ENCODE results near the gene SH3RF1. TPM values are rescaled to one million over a fixed set of nuclear protein-coding genes. Genes with fewer than 3 reads are reported as not detected.

SH3RF1 gene
- total and polyA plus RNA-seq, 2 of the 8 experiments (the other 6 are each of a cell fraction or from before 2014, with no cell fraction given), result 6.9 to 15.1 TPM

DNA sequence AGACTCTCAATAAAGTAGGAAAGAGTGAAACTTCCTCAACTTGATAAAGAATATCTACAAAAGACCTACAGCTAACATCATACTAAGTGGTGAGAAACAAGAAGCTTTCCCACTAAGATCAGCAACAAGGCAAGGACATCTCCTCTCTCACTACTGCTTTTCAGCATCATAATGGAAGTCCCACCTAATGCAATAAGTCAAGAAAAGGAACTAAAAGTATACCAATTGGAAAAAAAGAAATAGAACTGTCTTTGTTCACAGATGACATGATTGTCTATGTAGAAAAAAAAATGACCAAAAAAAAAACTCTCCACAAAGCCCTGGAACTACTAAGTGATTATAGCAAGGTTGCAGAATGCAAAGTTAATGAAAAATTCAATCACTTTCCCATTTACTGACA lies 25.1 kb upstream of the SH3RF1 start:
- Histone ChIP-seq H3K14ac (ENCODE audit: insufficient read length) (no peak overlapping the region), H3K4me3 (ENCODE audit: extremely low read depth in 1 of 4, insufficient read depth in 2 of 4, low read depth in 3 of 4, low read length in 4 of 4) (no peak overlapping the region), H3K36me3 (ENCODE audit: control insufficient read depth in 2 of 4, insufficient read depth in 4 of 4, low read length in 3 of 4) (no peaks in the 10 kb centered on the region), H2AFZ (ENCODE audit: low read length) (no peak overlapping the region), H2BK20ac (ENCODE audit: low read length) (no peak overlapping the region), H2AK5ac (ENCODE audit: low read depth, low read length) (no peak overlapping the region), H3K18ac (ENCODE audit: extremely low read depth, low read length) (no peak overlapping the region), H3K4ac (replicated peaks; ENCODE audit: insufficient read length, low read depth, low read length) (no peak overlapping the region), H2BK5ac (ENCODE audit: low read depth, low read length) (no peak overlapping the region), H3K4me2 (ENCODE audit: insufficient read depth in 1 of 2, low read depth in 2 of 2, low read length in 2 of 2) (no peak overlapping the region), H2BK12ac (ENCODE audit: low read depth, low read length) (no peak overlapping the region), H3K9me3 (ENCODE audit: insufficient read depth in 2 of 2, low read depth in 1 of 2, low read length in 1 of 2) (no peaks in the 10 kb centered on the region), H2BK120ac (replicated peaks; ENCODE audit: low read depth, low read length) (no peak overlapping the region), H3K9ac (replicated peaks in 1 of 4; ENCODE audit: extremely low read depth in 1 of 4, low read depth in 3 of 4, low read length in 3 of 4) (no peak overlapping the region), H3K56ac (replicated peaks; ENCODE audit: insufficient read length, low read depth, low read length) (no peak overlapping the region), H3K27ac (ENCODE audit: low read depth, low read length) (no peak overlapping the region), H4K5ac (ENCODE audit: insufficient read length, low read depth, low read length) (no peak overlapping the region), H3K4me1 (replicated peaks in 1 of 4; ENCODE audit: control insufficient read depth in 3 of 4, insufficient read depth in 4 of 4, low read length in 3 of 4) (no peaks in the 10 kb centered on the region), H3K23me2 (ENCODE audit: low read depth, low read length) (no peaks in the 10 kb centered on the region), H4K8ac (ENCODE audit: extremely low read depth, insufficient read depth, low read length) (no peak overlapping the region), H4K20me1 (replicated peaks in 1 of 2; ENCODE audit: control insufficient read depth in 1 of 2, insufficient read depth in 2 of 2, low read length in 2 of 2) (no peaks in the 10 kb centered on the region), H3K79me1 (ENCODE audit: low read depth, low read length) (no peaks in the 10 kb centered on the region), H3K27me3 (replicated peaks in 1 of 4; ENCODE audit: control insufficient read depth in 3 of 4, extremely low read depth in 1 of 4, insufficient read depth in 3 of 4, low read length in 3 of 4) (no peaks in the 10 kb centered on the region), H4K91ac (replicated peaks; ENCODE audit: insufficient read length, low read length) (no peak overlapping the region), H2BK15ac (ENCODE audit: low read length) (no peak overlapping the region), H3K23ac (ENCODE audit: insufficient read length) (no peak overlapping the region), H3K79me2 (ENCODE audit: control insufficient read depth in 1 of 2, insufficient read depth in 2 of 2, low read length in 2 of 2) (no peaks in the 10 kb centered on the region)
- TF ChIP-seq NANOG (IDR thresholded peaks at IDR 0.05; ENCODE audit: insufficient read depth, low read depth, low read length, poor library complexity, severe bottlenecking), result no peak
- TF ChIP-seq HDAC6 (IDR thresholded peaks at IDR 0.05; ENCODE audit: low read depth, low read length), result no peak
- no peak for TF ChIP-seq RNF2 (IDR thresholded peaks at IDR 0.05; ENCODE audit: borderline replicate concordance, low read depth, low read length, missing control alignments, poor library complexity, severe bottlenecking)
- no peak for TF ChIP-seq SIN3A (conservative IDR thresholded peaks at IDR 0.05 in 1 of 2, IDR thresholded peaks at IDR 0.05 in 1 of 2; ENCODE audit: low read depth in 1 of 2, low read length in 2 of 2)
- no peak for TF ChIP-seq RFX5 (IDR thresholded peaks at IDR 0.05; ENCODE audit: borderline replicate concordance, low read depth, low read length)
- TF ChIP-seq SP1 (IDR thresholded peaks at IDR 0.05; ENCODE audit: low read depth, low read length), result no peak
- no peak for TF ChIP-seq SIX5 (IDR thresholded peaks at IDR 0.05; ENCODE audit: low read depth, low read length)
- TF ChIP-seq HDAC2 (IDR thresholded peaks at IDR 0.05; ENCODE audit: borderline replicate concordance in 1 of 2, low read depth in 2 of 2, low read length in 2 of 2), result no peak
- TF ChIP-seq FOSL1 (IDR thresholded peaks at IDR 0.05; ENCODE audit: insufficient read depth, low read depth, low read length), result no peak
- no peak for TF ChIP-seq RAD21 (IDR thresholded peaks at IDR 0.05 in 1 of 2, conservative IDR thresholded peaks at IDR 0.05 in 1 of 2; ENCODE audit: low read depth in 2 of 2, low read length in 2 of 2)
- TF ChIP-seq NRF1 (IDR thresholded peaks at IDR 0.05; ENCODE audit: low read depth, low read length), result no peak
- TF ChIP-seq ASH2L (IDR thresholded peaks at IDR 0.05; ENCODE audit: low read length), result no peak
- no peak for TF ChIP-seq POLR2A (IDR thresholded peaks at IDR 0.05; ENCODE audit: control extremely low read depth in 1 of 2, low read depth in 2 of 2, low read length in 2 of 2)
- TF ChIP-seq MAFK (IDR thresholded peaks at IDR 0.05; ENCODE audit: low read depth, low read length), result no peak
- TF ChIP-seq JUND (IDR thresholded peaks at IDR 0.05; ENCODE audit: low read length), result no peak
- no peak for DNase-seq (ENCODE audit: low read depth in 1 of 2, low spot score in 2 of 2)
- POLR2A ChIA-PET (ENCODE audit: partially characterized antibody), result no interaction called here
- no peak for FAIRE-seq
- CTCF ChIA-PET (ENCODE audit: partially characterized antibody), result no interaction called here
